ENCODE data around the gene SMIM36.

DNA sequence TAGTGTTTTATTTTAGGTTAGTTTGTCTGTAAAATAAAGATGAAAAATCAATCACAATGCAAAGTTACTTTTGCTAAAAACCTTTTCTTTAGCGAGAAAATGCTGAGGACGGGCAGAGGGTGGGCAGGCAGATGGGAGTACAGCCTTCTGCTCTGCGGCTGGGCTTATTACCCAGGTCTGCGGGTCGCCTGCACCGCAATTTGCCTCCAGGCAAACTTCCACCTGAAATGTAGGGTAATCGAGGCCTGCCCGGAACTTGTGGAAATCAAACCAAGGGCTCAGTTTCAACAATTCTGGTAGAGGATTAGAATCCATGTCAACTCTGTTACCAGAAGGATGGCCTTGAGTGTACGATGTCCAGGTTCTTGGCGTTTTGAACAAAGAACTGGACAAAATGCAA, 67.3 kb downstream of the SMIM36 start:
- no peak for TF ChIP-seq CTCF (conservative IDR thresholded peaks at IDR 0.05; ENCODE audit: low read depth in 2 of 2)
- TF ChIP-seq POLR2AphosphoS5 (IDR thresholded peaks at IDR 0.05; ENCODE audit: low read depth) = no peak
